ENCODE results near the gene PROKR2.

Gene PROKR2

DNA sequence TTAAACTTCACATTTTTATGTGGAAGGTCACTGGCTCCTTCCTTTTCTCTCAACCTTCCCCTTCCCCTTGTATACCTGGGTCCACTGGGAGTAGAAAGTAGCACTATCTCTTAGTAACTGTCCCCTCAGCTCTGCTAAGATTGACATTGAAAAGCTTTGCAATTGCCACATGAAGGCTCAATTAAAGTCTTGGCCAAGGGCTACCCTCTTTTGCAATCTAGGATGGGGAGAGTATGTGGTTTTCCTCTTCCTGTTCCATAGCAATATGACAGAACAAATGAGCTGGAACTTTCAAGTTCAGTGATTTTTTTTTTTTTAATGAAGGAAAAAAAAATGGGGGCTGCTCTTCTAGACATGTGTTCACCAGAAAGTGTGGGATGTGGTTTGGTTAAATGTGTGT, 37.1 kb downstream of the PROKR2 start:
- DNase-seq = no peak

DNA sequence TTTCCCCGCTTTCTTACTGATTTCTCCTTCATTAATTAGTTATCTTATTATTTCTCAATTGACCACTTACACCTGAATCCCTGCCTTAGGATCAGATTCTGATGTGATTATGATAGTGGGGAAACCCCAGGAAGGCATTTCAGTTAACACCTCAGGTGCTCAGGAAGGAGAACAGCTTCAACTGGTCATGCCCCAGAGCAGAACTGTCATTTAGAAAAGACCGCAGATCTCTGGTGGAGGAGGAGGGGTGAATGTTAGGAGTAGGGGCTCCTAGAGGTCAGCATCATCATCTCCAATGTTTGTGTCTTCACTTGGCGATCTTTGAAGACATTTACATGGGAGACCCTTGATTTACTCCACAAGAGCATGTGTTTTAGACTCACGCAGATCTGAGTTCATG, 44.5 kb downstream of the PROKR2 start:
- DNase-seq = no peak

GRCh38 chr20:5270603-5271002, 46.2 kb downstream of the PROKR2 start:
- DNase-seq = no peak

GRCh38 chr20:5268449-5268848, 48.3 kb downstream of the PROKR2 start:
- no peak for DNase-seq

- no peak for DNase-seq
Observed at GRCh38 chr20:5267092-5267491, 49.7 kb downstream of the PROKR2 start.
